ENCODE measurements around the gene SESN1. TPM values are rescaled to one million over a fixed set of nuclear protein-coding genes. Genes with fewer than 3 reads are reported as not detected.
"Not testable (repeated sequence)": the region's sequence is repeated elsewhere in the genome, so short reads cannot be mapped to it uniquely, and the experiment has no call there.

The SESN1 gene
- total RNA-seq, 1 experiment from 2014 or later, result 11.0 TPM

DNA sequence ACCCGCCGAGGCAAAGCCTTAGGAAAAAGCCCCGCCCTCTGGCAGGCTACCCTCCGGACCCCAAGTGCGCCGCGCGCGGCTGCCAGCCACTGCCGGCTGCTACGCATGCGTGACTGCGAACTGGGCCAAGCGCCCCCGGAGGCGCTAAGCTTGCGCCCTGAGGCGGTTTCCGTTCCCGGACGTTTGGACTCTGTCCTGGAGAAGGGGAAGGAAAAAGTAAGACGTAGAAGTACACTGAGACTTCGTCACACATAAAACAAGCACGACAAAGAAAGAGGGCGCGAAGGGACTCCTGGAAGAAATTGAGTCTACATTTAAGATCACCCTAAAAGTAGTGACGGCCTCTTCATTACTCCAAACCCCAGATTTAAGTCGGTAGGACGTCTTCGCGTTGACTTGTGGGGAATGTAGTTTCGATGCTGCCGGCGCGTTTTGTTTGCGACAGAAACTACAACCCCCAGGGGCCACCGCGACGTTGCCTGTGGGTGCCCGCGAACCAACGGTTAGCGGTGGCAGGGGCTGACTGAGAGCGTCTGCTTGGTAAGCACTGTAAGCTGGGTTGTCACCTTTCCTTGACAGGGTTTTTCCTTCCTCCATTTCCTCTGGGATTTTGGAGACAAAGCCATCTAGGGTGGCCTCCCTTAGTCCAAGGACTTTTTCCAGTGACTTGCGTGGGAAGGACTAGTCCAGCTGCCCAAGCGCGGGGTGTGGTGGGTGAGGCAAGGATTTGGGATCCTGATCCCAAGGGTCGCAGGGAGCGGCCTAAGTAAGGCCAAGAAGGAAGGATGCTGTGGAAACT, 589 bp upstream of the SESN1 start, which contains the start of gene CEP57L1:
Gene CEP57L1, plus strand, starts transcription at position 472 of the 799 bp plus-strand sequence. CDS start 49,715 bp downstream, outside the sequence.
- peak; percentile 91 for DNase-seq (ENCODE audit: low spot score)

DNA sequence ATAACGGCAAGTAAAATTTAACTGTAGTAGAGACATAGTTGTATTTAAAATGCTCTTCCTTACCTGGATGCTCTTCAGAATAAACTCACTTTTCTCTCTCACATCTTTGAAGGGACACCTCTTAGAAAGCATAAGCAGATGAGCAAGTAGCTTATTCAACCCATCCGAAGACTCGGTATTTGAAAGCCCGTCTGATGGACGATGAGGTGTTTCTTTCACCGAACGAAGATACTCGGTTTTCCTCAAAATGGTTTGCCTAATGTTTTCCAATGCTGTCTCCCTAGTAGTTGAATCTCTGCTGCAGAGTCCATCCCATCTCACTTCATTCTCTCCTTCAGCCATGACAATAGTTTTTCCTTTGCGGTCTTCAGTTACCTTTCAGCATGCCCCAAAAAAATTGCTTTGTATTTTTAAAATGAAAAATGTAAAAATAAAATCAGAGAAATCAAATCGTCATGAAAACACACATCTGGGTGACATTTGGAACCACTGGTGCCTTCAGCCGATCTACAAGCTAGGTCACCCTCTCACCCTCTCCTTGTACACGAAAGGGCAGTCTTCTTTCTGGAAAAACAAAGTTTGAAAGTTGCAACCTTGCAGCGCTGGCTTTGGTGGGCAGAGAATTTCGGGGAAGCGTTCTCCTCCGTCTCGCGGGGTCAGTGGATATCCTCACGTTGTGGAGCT, 772 bp downstream of the SESN1 start:
- no peak for DNase-seq (ENCODE audit: low spot score)

DNA sequence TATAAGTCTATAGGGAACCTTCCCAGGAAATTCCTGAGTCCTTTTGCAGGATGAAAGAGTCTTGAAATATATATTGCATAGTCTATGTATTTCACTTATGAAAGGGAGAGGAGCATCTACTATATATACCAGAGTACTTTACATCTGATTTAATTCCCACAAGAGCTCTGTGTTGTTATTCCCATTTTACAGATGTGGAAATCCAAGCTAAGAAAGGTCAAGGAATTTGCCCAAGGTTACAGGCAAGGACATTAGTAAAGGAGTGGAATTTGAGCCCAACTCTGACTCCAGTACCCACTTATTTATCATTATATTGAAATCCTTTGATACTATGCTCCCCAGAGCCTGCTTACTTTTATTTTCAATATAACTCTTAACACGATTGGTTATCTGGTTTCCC, 2.6 kb downstream of the SESN1 start:
- no peak for DNase-seq (ENCODE audit: low spot score)

- no peak for DNase-seq (ENCODE audit: low spot score)
These were observed 3.2 kb downstream of the SESN1 start for GRCh38 chr6:109091314-109092024.

DNA sequence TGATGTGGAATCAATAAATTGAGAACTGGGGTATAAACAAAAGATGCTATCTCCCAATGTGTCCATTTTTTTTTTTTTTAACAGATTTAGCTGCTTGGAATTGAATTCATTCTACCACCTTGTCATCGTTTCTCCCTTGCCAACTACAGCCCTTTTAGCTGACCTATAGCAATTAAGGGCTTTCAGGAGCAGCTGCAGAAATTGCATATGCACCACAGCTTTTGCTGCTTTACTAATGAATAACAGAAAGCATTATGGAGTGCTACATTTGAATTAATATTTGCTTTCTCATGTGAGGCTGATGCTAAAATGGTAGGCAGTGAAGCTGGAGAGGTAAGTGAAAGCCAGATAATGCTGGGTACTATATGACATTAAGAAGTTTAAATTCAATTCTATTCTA, 5.7 kb downstream of the SESN1 start:
- DNase-seq (ENCODE audit: low spot score), result no peak

DNA sequence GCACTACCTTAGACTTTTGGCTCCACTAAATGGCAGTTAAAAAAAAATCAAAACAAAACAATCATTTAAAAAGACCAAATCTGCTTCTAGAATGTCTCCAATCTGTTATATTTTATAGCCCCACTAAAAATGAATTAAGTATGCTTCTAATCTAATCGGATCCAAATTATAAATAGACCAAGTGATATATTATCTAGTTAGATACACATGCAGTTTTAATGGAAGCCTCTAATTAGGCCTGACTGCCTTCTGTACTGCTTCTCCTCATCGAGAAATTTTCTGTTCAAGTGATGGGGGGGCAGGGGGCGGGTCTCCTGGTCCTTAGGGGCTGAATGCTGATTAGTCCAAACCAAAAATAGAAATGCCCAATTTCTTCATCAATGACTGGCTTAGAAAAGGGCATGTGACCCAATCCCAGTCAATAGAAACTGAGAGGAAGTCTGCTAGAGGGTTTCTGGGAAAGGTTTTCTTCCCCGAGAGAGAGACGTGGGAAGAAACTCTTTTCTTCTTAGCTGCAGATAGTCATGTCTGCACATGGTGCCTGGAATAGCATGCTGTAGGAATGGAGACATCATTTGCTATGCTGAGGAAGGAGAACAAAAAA, 6.9 kb downstream of the SESN1 start:
- no peak for DNase-seq (ENCODE audit: low spot score)

DNA sequence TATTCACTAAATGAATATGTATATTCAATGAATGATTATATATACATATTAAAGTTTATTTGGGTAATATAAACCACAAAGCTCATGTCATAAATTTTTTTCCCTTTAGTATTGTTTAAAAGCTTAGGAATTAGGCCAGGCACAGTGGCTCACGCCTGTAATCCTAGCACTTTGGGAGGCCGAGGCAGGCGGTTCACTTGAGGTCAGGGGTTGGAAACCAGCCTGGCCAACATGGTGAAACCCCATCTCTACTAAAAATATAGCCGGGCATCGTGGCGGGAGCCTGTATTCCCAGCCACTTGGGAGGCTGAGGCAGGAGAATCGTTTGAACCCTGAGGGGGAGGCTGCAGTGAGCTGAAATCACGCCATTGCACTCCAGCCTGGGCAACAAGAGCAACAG, 10.5 kb downstream of the SESN1 start:
- DNase-seq (ENCODE audit: low spot score), result not testable (repeated sequence)

DNA sequence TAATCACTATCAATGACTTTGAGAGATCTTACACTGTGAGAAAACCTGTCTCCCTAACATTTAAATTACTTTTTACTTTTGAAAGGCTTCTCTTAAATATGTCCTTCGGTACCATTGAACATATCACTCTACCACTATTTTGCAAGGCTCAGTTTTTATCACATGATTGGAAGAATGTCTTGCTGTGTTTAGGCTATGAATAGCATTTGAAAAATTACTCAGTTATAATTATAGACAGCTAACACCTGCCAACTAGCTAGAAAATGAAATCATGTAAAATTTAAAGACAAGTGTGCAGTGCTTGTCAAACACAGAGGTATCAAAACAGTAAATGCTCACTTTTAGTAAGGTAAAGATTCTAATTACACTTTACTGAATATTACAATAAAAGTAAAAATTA, 11.0 kb downstream of the SESN1 start:
- no peak for DNase-seq (ENCODE audit: low spot score)

DNA sequence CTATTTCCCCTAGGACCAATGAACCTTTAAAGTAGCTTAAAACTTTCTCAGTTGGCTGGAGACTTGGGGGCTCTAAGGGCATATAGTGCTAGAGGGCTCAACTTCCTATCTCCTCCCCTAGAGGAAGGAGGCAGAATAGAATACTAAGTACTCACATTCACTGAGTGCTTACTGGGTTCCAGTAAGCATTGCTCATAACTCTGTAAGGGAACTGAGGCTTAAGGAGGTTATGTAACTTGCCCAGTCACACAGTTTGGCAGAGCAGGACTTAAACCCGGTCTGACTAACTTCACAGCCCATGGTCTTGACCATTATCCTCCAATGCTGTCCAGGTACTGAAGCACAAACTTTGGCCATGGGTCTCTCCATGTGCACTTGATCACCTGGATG, 12.5 kb downstream of the SESN1 start:
- DNase-seq (ENCODE audit: low spot score), result no peak

DNA sequence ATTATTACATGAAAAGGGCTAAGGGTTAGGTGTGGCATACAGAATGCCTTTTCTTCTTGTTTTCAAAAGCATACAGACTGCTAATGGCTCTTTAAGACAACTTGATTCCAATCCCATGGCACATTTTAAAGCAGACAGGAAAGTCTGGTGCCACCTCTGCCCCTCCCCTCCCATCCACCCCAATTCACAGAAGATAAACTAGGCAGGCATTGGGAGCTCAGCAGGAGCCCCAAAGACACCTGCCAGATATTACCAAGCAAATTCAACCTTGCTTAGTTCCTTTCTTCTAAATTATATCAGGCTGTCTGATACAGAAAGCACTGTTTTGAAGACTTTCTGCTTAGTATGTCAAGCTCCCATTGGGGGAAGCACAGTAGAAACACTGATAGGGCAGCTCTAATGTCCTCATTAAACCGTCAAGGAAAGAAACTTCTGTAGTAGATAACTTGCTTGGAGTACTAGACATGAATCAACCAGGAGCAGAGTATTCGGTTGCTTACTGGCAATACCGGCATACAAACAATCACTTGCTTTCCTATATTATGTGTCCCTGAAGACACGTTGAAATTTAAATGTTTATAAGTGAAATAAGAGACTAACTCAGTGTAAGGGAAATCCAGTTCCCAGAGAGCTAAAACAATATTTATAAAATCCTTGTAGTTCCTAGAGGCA, 13.0 kb downstream of the SESN1 start:
- DNase-seq (ENCODE audit: low spot score), result no peak

- no peak for DNase-seq (ENCODE audit: low spot score)
These were observed 13.6 kb downstream of the SESN1 start for GRCh38 chr6:109081026-109081425.

GRCh38 chr6:109079981-109080380, 14.7 kb downstream of the SESN1 start:
- no peak for DNase-seq (ENCODE audit: low spot score)

GRCh38 chr6:109076377-109076776, 18.3 kb downstream of the SESN1 start:
- no peak for DNase-seq (ENCODE audit: low spot score)

- no peak for DNase-seq (ENCODE audit: low spot score)
These were observed 18.7 kb downstream of the SESN1 start for GRCh38 chr6:109075934-109076333.

GRCh38 chr6:109074133-109074415, 20.6 kb downstream of the SESN1 start:
- DNase-seq (ENCODE audit: low spot score), result no peak

- peak; percentile 34 for DNase-seq (ENCODE audit: low spot score)
These were observed 21.1 kb downstream of the SESN1 start for GRCh38 chr6:109073344-109074132.

DNA sequence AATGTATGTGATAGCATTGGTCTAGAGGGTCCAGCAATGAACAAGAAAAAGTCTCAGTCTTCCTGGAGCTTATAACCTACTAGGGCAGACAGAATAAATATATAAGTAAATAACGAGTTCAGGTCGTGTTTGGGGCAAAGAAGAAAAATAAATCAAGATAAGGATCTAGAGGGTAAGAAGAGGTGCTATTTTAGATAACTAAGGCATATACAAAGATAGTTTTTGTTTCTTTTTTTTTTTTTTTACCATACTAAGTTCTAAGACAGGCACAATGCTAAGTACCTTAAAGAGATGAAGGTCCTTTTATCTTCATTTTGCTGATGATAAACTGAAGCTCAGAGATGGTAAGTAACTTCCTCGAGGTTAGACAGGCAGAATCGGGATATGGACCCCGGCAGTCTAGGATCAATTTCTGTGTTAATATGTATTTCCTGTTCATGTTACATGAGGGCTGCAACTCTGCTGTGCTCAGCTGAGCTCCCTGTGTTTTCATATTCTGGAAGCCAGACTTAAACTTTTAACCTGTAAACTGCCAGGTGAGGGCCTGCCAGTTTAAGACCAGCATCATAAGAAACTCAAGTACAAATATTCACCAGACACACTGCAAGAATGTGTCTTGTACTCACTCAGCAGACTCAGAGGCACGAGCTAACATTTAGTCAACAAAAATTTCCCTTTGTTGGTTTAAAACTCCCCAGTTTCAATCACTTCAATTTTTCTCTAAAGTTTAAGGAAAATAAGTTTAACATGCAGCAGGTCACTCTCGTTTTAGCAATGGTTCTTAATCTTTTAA, 23.3 kb downstream of the SESN1 start:
- no peak for DNase-seq (ENCODE audit: low spot score)

DNA sequence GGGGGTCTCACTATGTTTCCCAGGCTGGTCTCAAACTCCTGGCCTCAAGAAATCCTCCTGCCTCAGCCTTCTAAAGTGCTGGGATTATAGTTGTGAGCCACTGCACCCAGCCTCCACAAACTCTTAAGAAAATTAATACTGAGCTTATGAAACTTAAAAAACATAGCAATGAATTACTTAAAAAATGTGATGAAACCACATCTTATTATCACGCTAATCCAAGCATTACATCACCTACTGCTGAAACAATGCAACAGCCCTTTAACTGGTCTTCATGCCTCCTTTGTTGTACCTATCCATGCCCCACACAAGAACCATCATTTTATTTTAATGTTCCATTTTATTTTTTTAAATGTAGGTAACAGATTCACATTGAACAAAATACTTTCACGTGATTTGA, 24.9 kb downstream of the SESN1 start:
- no peak for DNase-seq (ENCODE audit: low spot score)

DNA sequence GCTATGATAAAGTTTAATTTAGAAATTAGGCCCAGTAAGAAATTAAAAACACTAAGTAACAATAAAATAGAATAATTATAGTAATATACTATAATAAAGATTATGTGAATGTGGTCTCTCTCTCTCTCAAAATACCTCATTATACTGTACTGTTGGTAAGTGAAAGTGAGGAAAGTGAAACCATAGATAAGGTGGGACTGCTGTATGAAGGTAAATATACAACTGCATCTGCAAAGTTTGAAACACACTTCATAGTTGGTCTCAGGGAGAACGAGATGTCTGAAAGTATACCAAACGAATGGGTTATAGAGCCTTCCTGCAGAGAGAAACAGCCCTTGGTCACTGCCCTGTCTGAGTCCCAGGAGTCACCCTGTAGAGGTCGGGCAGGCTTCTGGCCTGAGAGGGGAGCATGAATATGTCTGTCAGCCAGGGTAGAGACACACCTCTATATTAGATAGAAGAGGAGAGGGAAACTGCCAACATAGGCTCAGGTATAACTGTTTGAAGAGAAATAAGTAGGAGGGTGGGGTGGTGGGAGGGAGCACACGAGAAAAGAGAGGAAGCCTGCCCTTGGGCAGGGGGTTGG, 31.8 kb downstream of the SESN1 start:
- no peak for DNase-seq (ENCODE audit: low spot score)

DNA sequence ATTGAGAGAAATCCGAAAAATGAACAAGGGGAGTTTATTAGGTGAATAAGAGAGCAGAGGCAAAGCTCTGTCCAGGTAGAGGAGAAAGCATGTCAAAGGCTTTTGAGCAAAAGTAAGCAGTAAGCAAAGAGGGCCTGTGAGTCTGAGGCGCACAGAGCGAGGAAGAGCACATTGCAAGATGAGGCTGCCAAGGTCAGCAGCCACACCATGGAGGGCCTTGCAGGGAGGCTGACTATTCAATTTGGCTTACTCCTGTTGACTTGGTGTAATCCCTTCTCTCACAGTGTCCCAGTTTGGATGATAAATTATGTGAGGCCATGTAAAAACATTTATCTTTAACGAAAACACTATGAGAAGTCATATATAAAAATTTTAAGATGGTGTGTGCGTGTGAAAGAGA, 32.4 kb downstream of the SESN1 start:
- DNase-seq (ENCODE audit: low spot score), result no peak
